Measurements from ENCODE around the gene OGFR. TPM values are rescaled to one million over a fixed set of nuclear protein-coding genes. Genes with fewer than 3 reads are reported as not detected.

The OGFR gene
- total RNA-seq, 1 experiment from 2014 or later = 47.3 TPM

GRCh38 chr20:62793757-62794006, 11.0 kb upstream of the OGFR start (continued):
- TF ChIP-seq TCF7L2 (IDR thresholded peaks at IDR 0.05; ENCODE audit: low read depth, low read length) = no peak

- POLR2A ChIA-PET = interaction anchor here (0.6 to 0.9 kb wide), 6 partner anchors 8 to 316 kb away, joined by 3 to 9 read pairs (median 4); no protein-coding TSS in a partner anchor
- peaks cover 22% of the 10 kb centered on the region for H3K4me1 ChIP-seq (ENCODE audit: control insufficient read depth, insufficient read depth, low read length)
- peaks cover 3% of the 10 kb centered on the region for H3K36me3 ChIP-seq (ENCODE audit: control insufficient read depth, insufficient read depth, low read length)
- H3K9me3 ChIP-seq (ENCODE audit: control insufficient read depth, insufficient read depth, low read depth, low read length) = no peaks in the 10 kb centered on the region
- TF ChIP-seq POLR2AphosphoS5 (IDR thresholded peaks at IDR 0.05; ENCODE audit: low read depth, low read length) (peak; percentile 88), SIN3A (IDR thresholded peaks at IDR 0.05; ENCODE audit: borderline replicate concordance, insufficient read depth, low read depth, low read length) (0 out of 2 replicates have a peak, but pooled peaks have one; percentile 26), CTCF (IDR thresholded peaks at IDR 0.05) (no peak), TCF7L2 (IDR thresholded peaks at IDR 0.05; ENCODE audit: low read depth, low read length) (no peak; the same call in none of the 2 replicates), REST (IDR thresholded peaks at IDR 0.05; ENCODE audit: insufficient read depth in 1 of 2, low read depth in 2 of 2, low read length in 1 of 2) (no peak)
- in situ Hi-C loops (cut with HindIII; ENCODE audit: low pct_unique_long_range_greater_than_20kb, low sequenced_read_pairs) (no loop called here), intact Hi-C loops (cut with micrococcal nuclease; ENCODE audit: unreplicated experiment) (loop anchor here (10.0 kb wide), 1 partner anchor 319 kb away; the partner anchor contains the start of gene GATA5)
- no TSS peak for BruUV-seq (replicated peaks)
- peak; percentile 52 for DNase-seq (ENCODE audit: low read depth, low spot score)
- peak overlapping the region; percentile 87 for H3K27ac ChIP-seq (ENCODE audit: low read length)
- H3K4me3 ChIP-seq (ENCODE audit: low read depth in 2 of 2, low read length in 2 of 2) = peak overlapping the region; percentile 51 to 73
- CTCF ChIA-PET = interaction anchor here (0.6 to 1.3 kb wide), 11 partner anchors 14 to 307 kb away, joined by 3 to 8 read pairs (median 4); partner anchors contain the start of gene NTSR1
- H3K27me3 ChIP-seq (ENCODE audit: control insufficient read depth, insufficient read depth, low read length) = no peaks in the 10 kb centered on the region
- ATAC-seq = peak; percentile 83
Measured at GRCh38 chr20:62794007-62794724, 10.5 kb upstream of the OGFR start.

- peaks cover 22% of the 10 kb centered on the region for H3K4me1 ChIP-seq (ENCODE audit: control insufficient read depth, insufficient read depth, low read length)
- POLR2A ChIA-PET = no interaction called here
- peak overlapping the region; percentile 51 to 73 for H3K4me3 ChIP-seq (ENCODE audit: low read depth in 2 of 2, low read length in 2 of 2)
- CTCF ChIA-PET = interaction anchor here (1.2 to 1.3 kb wide), 2 partner anchors 13 to 170 kb away, joined by 6 to 8 read pairs; no protein-coding TSS in a partner anchor
- intact Hi-C loops (cut with micrococcal nuclease; ENCODE audit: unreplicated experiment) = loop anchor here (10.0 kb wide), 1 partner anchor 320 kb away; the partner anchor contains the start of gene GATA5
- ATAC-seq (peak; percentile 14), DNase-seq (ENCODE audit: low read depth, low spot score) (peak; percentile 27)
- in situ Hi-C loops (cut with HindIII; ENCODE audit: low pct_unique_long_range_greater_than_20kb, low sequenced_read_pairs) = no loop called here
- H3K9me3 ChIP-seq (ENCODE audit: control insufficient read depth, insufficient read depth, low read depth, low read length) = no peaks in the 10 kb centered on the region
- TF ChIP-seq POLR2AphosphoS5 (IDR thresholded peaks at IDR 0.05; ENCODE audit: low read depth, low read length) (peak; percentile 68), TCF7L2 (IDR thresholded peaks at IDR 0.05; ENCODE audit: low read depth, low read length) (no peak), SIN3A (IDR thresholded peaks at IDR 0.05; ENCODE audit: borderline replicate concordance, insufficient read depth, low read depth, low read length) (0 out of 2 replicates have a peak, but pooled peaks have one; percentile 16), REST (IDR thresholded peaks at IDR 0.05; ENCODE audit: insufficient read depth in 1 of 2, low read depth in 2 of 2, low read length in 1 of 2) (0 out of 4 replicates have a peak, but pooled peaks of 1 of the 2 experiments have one; percentile 39)
- no peaks in the 10 kb centered on the region for H3K27me3 ChIP-seq (ENCODE audit: control insufficient read depth, insufficient read depth, low read length)
- BruUV-seq (replicated peaks) = no TSS peak
- peak overlapping the region; percentile 79 for H3K27ac ChIP-seq (ENCODE audit: low read length)
- peaks cover 3% of the 10 kb centered on the region for H3K36me3 ChIP-seq (ENCODE audit: control insufficient read depth, insufficient read depth, low read length)
Measured at GRCh38 chr20:62795023-62795761, 9.4 kb upstream of the OGFR start.
